ENCODE data around the gene TAS2R46. TPM values are rescaled to one million over a fixed set of nuclear protein-coding genes. Genes with fewer than 3 reads are reported as not detected.

Gene TAS2R46
- total RNA-seq, 1 experiment from 2014 or later, result 0.87 TPM

DNA sequence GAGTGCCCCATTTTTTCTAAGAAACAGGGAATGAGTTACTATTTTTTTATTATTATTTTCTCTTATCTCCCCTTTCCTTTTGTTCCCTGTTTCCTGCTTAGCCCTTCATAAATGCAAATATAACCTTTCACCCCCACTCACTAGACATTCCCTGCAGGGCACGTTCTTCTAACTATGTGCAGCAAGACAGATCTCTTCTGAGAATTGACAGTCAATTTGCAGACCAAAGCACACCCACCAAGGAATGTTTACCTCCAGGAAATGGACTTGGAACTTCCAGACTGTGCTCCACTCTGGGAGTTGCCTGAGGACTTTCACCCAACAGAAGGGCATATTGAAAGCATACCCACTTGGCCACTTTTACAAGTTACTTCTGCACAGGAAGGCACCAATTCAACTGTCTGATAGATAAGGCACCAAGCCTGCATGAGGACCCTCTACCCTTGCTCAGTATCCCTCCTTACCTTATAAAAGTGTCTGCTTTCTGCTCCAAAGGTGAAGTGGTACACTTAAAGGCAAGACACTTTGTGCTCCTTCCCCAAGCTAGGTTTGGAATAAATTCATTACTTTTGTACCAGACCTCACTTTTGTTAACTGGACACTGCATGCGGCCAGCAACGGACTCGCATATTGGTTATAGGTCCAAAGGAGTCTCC, 46.2 kb downstream of the TAS2R46 start:
- Histone ChIP-seq H3K4me3 (ENCODE audit: insufficient read depth, low read depth, low read length) (no peak overlapping the region), H3K36me3 (replicated peaks; ENCODE audit: control insufficient read depth, insufficient read depth, low read length) (no peaks in the 10 kb centered on the region; the same call in 1 of the 2 replicates), H3K27me3 (ENCODE audit: control insufficient read depth, insufficient read depth, low read length) (no peaks in the 10 kb centered on the region)
- DNase-seq, result no peak

DNA sequence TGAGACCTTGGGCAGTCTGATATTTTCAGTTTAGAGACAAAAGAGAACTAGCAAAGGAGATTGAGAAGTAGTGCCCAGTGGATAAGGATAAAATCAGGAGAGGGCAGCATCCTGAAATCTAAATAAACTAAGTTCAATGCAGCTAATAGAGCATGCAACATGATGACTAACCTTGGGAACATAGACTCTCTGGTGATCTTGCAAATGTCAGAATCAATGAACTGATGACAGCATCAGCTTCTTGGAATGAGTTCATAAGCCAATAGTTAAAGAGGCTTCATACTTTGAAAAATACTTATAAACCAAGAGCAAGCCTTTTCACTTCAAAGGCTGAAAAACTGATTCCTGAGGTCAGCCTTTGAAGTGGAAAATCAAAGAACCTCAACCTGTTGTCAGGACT, 47.9 kb downstream of the TAS2R46 start:
- Histone ChIP-seq H3K27me3 (ENCODE audit: control insufficient read depth, insufficient read depth, low read length) (no peaks in the 10 kb centered on the region), H3K4me3 (ENCODE audit: insufficient read depth, low read depth, low read length) (no peak overlapping the region), H3K36me3 (replicated peaks; ENCODE audit: control insufficient read depth, insufficient read depth, low read length) (no peaks in the 10 kb centered on the region; the same call in 1 of the 2 replicates)
- DNase-seq, result no peak

Other genes starting within 250 kb of the TAS2R46 start
- gene TAS2R10, start 235.9 kb downstream of the TAS2R46 start, total RNA-seq (2014; rRNA removed; shearing (Covaris generic)), result 0.10 TPM in 1 of 2 replicates, not detected in the other
- 0.78 and 2.1 TPM in 2 replicates for gene PRR4, start 212.8 kb downstream of the TAS2R46 start, total RNA-seq (2014; rRNA removed; shearing (Covaris generic))
- 5.2 and 7.0 TPM in 2 replicates for gene PRH1, start 178.0 kb downstream of the TAS2R46 start, total RNA-seq (2014; rRNA removed; shearing (Covaris generic))
- gene TAS2R13, start 152.7 kb downstream of the TAS2R46 start, total RNA-seq (2014; rRNA removed; shearing (Covaris generic)), result 0.24 TPM in 1 of 2 replicates, not detected in the other
- 0.21 TPM in 1 of 2 replicates, not detected in the other for gene PRH2, start 133.1 kb downstream of the TAS2R46 start, total RNA-seq (2014; rRNA removed; shearing (Covaris generic))
- 0.10 and 0.92 TPM in 2 replicates for gene TAS2R14, start 123.0 kb downstream of the TAS2R46 start, total RNA-seq (2014; rRNA removed; shearing (Covaris generic))
- gene TAS2R50, start 75.4 kb downstream of the TAS2R46 start, total RNA-seq (2014; rRNA removed; shearing (Covaris generic)), result 0.76 and 0.85 TPM in 2 replicates
- gene TAS2R20, start 64.0 kb downstream of the TAS2R46 start, total RNA-seq (2014; rRNA removed; shearing (Covaris generic)), result 0.26 and 0.38 TPM in 2 replicates
- gene TAS2R19, start 39.7 kb downstream of the TAS2R46 start, total RNA-seq (2014; rRNA removed; shearing (Covaris generic)), result 0.62 and 1.3 TPM in 2 replicates
- 0.48 and 0.55 TPM in 2 replicates for gene TAS2R31, start 30.9 kb downstream of the TAS2R46 start, total RNA-seq (2014; rRNA removed; shearing (Covaris generic))
- gene TAS2R43, start 30.0 kb upstream of the TAS2R46 start, total RNA-seq (2014; rRNA removed; shearing (Covaris generic)), result 0.33 TPM in 1 of 2 replicates, not detected in the other
- 0.14 and 1.8 TPM in 2 replicates for gene TAS2R30, start 72.3 kb upstream of the TAS2R46 start, total RNA-seq (2014; rRNA removed; shearing (Covaris generic))
- 4.5 and 6.2 TPM in 2 replicates for gene SMIM10L1, start 108.9 kb upstream of the TAS2R46 start, total RNA-seq (2014; rRNA removed; shearing (Covaris generic))
- not detected in 2 replicates for gene TAS2R42, start 124.6 kb upstream of the TAS2R46 start, total RNA-seq (2014; rRNA removed; shearing (Covaris generic))
- 0.22 and 0.38 TPM in 2 replicates for gene PRB3, start 207.4 kb upstream of the TAS2R46 start, total RNA-seq (2014; rRNA removed; shearing (Covaris generic))
- not detected in 2 replicates for gene PRB4, start 248.1 kb upstream of the TAS2R46 start, total RNA-seq (2014; rRNA removed; shearing (Covaris generic))